ENCODE results near the gene MLLT6.

The MLLT6 gene

GRCh38 chr17:38690386-38690785 lies 14.7 kb upstream of the MLLT6 start:
- Histone ChIP-seq H3K79me2 (ENCODE audit: insufficient read depth, low read length) (no peaks in the 10 kb centered on the region), H3K4me1 (ENCODE audit: insufficient read depth, low read length, poor library complexity, severe bottlenecking) (no peaks in the 10 kb centered on the region), H3K9me2 (replicated peaks; ENCODE audit: low read depth, low read length) (no peaks in the 10 kb centered on the region), H3K27me3 (ENCODE audit: insufficient read depth, low read length, poor library complexity, severe bottlenecking) (no peaks in the 10 kb centered on the region), H4K20me1 (ENCODE audit: insufficient read depth, low read length, poor library complexity, severe bottlenecking) (no peaks in the 10 kb centered on the region), H3K9me3 (ENCODE audit: insufficient read depth, low read depth, low read length) (no peaks in the 10 kb centered on the region), H3K36me3 (ENCODE audit: insufficient read depth, low read length) (no peaks in the 10 kb centered on the region), H3K4me2 (ENCODE audit: low read depth, low read length, poor library complexity, severe bottlenecking) (no peak overlapping the region), H3K9ac (ENCODE audit: low read depth, low read length, poor library complexity, severe bottlenecking) (no peak overlapping the region), H2AFZ (ENCODE audit: low read length) (no peak overlapping the region), H3K4me3 (ENCODE audit: low read length, poor library complexity, severe bottlenecking) (no peak overlapping the region), H3F3A (ENCODE audit: low read depth) (no peaks in the 10 kb centered on the region)
- no peak for TF ChIP-seq EZH2phosphoT487 (IDR thresholded peaks at IDR 0.05; ENCODE audit: borderline replicate concordance)
- no peak for TF ChIP-seq CTCF (conservative IDR thresholded peaks at IDR 0.05; ENCODE audit: low read length)

GRCh38 chr17:38691154-38691553 lies 13.9 kb upstream of the MLLT6 start:
- H3K36me3 ChIP-seq (ENCODE audit: insufficient read depth, low read length) = no peaks in the 10 kb centered on the region
- H2AFZ ChIP-seq (ENCODE audit: low read length) = no peak overlapping the region
- no peaks in the 10 kb centered on the region for H3F3A ChIP-seq (ENCODE audit: low read depth)
- H3K4me2 ChIP-seq (ENCODE audit: low read depth, low read length, poor library complexity, severe bottlenecking) = no peak overlapping the region
- no peaks in the 10 kb centered on the region for H3K27me3 ChIP-seq (ENCODE audit: insufficient read depth, low read length, poor library complexity, severe bottlenecking)
- H3K4me1 ChIP-seq (ENCODE audit: insufficient read depth, low read length, poor library complexity, severe bottlenecking) = peaks cover 3% of the 10 kb centered on the region
- no peaks in the 10 kb centered on the region for H4K20me1 ChIP-seq (ENCODE audit: insufficient read depth, low read length, poor library complexity, severe bottlenecking)
- TF ChIP-seq CTCF (conservative IDR thresholded peaks at IDR 0.05; ENCODE audit: low read length) (no peak), EZH2phosphoT487 (IDR thresholded peaks at IDR 0.05; ENCODE audit: borderline replicate concordance) (no peak)
- H3K4me3 ChIP-seq (ENCODE audit: low read length, poor library complexity, severe bottlenecking) = no peak overlapping the region
- H3K9me3 ChIP-seq (ENCODE audit: insufficient read depth, low read depth, low read length) = no peaks in the 10 kb centered on the region
- no peaks in the 10 kb centered on the region for H3K9me2 ChIP-seq (replicated peaks; ENCODE audit: low read depth, low read length)
- H3K79me2 ChIP-seq (ENCODE audit: insufficient read depth, low read length) = no peaks in the 10 kb centered on the region
- no peak overlapping the region for H3K9ac ChIP-seq (ENCODE audit: low read depth, low read length, poor library complexity, severe bottlenecking)

- Histone ChIP-seq H4K20me1 (ENCODE audit: insufficient read depth, low read length, poor library complexity, severe bottlenecking) (no peaks in the 10 kb centered on the region), H3K4me2 (ENCODE audit: low read depth, low read length, poor library complexity, severe bottlenecking) (no peak overlapping the region), H3K79me2 (ENCODE audit: insufficient read depth, low read length) (no peaks in the 10 kb centered on the region), H3K4me1 (ENCODE audit: insufficient read depth, low read length, poor library complexity, severe bottlenecking) (peaks cover 3% of the 10 kb centered on the region), H3K9me2 (replicated peaks; ENCODE audit: low read depth, low read length) (no peaks in the 10 kb centered on the region), H2AFZ (ENCODE audit: low read length) (no peak overlapping the region), H3K9ac (ENCODE audit: low read depth, low read length, poor library complexity, severe bottlenecking) (no peak overlapping the region), H3F3A (ENCODE audit: low read depth) (no peaks in the 10 kb centered on the region), H3K27me3 (ENCODE audit: insufficient read depth, low read length, poor library complexity, severe bottlenecking) (no peaks in the 10 kb centered on the region), H3K36me3 (ENCODE audit: insufficient read depth, low read length) (no peaks in the 10 kb centered on the region), H3K9me3 (ENCODE audit: insufficient read depth, low read depth, low read length) (no peaks in the 10 kb centered on the region), H3K4me3 (ENCODE audit: low read length, poor library complexity, severe bottlenecking) (no peak overlapping the region)
- no peak for TF ChIP-seq CTCF (conservative IDR thresholded peaks at IDR 0.05; ENCODE audit: low read length)
- no peak for TF ChIP-seq EZH2phosphoT487 (IDR thresholded peaks at IDR 0.05; ENCODE audit: borderline replicate concordance)
Measured at GRCh38 chr17:38693700-38694329, 11.3 kb upstream of the MLLT6 start.

All from Loucy (cell line).